Measurements from ENCODE around the gene IL1RL2.

GRCh38 chr2:102179788-102180686 is 6.8 kb upstream of the IL1RL2 start:
- TF ChIP-seq CTCF (IDR thresholded peaks at IDR 0.05) (no peak), POLR2A (IDR thresholded peaks at IDR 0.05) (no peak), EP300 (IDR thresholded peaks at IDR 0.05) (no peak)

Measured in ovary (tissue), 3 donors.